T1000 (cell line): ENCODE data around the gene MUC3A.
"Not testable (repeated sequence)": the region's sequence is repeated elsewhere in the genome, so short reads cannot be mapped to it uniquely, and the experiment has no call there.

Experiments
- DNase-seq: peaks from one replicate; lab custom pipeline; 2025; ENCODE audit warnings: mixed read lengths; lab: John Stamatoyannopoulos, UW

MUC3A gene

DNA sequence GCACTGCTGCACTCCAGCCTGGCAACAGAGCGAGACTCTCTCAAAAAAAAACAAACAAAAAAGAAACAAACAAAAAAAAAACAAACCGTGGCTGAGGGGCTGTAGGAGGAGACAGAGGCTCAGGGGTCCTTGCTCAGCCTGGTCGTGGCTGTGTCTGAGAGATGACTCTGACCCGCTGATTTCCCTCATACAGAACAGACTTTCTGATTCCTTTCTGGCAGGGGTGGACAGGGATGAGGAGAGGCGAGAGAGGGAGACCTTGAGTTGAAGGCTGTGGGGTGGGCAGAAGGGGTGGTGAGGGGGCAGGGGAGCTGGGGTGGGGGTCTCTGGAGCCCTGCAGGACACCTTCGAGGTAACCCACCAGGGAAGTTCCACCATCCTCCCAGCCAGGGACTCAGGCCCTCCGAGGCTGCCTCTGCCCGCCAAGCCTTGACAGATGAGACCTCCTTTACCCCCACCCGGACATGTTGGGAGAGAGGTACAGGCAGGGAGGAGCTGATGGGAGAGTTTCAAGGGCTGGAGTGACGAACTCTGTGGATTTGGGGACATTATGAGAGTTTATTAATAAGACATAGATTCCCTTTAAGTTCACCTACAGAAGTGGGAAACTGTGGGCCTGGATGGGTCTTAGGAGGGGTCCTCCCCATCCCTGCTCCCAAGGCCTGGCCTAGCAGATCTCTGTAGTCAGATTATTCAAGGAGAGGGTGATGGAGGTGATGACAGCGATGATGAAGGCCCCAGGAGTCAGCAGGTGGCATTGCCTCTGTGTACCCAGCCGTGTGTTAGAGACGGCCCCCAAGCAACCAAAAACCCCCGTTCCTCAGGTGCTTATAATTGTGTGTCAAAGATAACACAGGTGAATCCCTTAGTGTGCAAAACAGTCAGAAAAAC, 22.0 kb downstream of the MUC3A start:
- DNase-seq = no peak

DNA sequence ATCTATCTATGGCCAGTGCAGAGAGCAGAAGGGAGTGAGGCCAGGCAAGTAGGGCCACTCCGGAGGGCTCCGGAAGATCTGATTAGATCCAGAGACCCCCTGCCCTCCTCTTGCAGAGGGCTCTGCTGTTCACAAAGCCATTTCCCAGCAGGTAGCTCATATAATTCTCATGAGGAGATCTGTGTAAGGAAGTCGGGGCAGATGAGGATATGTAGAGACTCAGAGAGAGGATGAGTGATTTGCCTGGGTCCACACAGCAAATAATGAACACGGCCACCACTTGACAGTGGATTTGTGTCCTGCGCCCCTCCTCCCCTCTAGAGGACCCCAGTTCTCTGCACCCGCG, 22.6 kb downstream of the MUC3A start:
- no peak for DNase-seq

DNA sequence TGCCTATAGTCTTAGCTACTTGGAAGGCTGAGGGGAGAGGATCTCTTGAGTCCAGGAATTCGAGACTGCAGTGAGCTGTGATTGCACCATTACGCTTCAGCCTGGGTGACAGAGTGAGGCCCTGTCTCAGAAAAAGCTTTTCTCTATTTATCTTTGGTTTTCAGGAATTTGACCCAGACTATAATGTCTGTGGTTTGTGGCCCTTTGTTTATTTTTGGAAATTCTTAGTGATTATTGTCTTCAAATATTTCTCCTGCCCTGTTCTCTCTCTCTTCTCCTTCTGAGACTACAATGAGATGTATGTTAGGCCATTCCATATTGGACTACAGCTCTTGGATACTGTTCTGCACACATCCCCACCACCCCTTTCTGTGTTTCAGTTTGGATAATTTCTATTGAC, 24.7 kb downstream of the MUC3A start:
- no peak for DNase-seq

DNA sequence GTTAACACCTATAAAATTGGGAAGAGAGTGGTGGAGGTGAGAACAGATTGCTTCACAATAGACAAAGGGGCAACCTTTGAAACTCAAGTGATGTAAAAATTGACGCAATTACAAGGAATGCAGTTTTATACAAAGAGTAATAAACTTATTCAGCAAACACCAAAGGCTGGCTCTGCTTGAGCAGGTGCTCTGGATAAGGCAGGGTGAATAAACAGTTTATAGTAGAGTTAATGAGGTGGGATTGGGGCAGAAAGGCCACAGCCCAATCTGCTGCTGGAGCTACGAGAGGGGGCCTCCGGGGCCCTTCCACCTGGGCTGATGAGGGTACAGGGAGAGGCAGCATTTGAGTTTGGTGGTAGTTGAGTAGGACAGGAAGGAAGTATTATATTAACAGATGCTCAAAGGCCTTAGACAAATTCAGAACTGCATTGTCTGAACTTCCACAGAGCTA, 26.1 kb downstream of the MUC3A start:
- no peak for DNase-seq

DNA sequence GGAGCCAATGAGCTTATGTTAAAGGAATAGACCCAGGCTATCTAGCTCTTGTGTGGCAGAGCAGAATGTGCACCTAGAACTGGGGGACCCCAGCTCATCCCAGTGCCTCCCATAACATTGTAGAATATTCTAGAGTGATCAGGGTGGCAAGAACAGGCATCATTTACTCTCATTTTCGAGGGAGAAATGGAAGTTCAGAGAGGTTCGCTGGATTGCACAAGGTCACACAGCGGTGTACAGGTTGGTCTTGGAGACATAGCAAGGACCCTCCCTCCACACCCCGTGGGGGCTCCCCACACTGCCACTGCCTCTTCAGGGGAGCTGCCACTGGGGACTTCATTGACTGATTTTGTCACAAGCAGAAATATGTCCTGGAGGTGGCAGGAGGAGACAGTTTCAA, 29.0 kb downstream of the MUC3A start:
- no peak for DNase-seq

DNA sequence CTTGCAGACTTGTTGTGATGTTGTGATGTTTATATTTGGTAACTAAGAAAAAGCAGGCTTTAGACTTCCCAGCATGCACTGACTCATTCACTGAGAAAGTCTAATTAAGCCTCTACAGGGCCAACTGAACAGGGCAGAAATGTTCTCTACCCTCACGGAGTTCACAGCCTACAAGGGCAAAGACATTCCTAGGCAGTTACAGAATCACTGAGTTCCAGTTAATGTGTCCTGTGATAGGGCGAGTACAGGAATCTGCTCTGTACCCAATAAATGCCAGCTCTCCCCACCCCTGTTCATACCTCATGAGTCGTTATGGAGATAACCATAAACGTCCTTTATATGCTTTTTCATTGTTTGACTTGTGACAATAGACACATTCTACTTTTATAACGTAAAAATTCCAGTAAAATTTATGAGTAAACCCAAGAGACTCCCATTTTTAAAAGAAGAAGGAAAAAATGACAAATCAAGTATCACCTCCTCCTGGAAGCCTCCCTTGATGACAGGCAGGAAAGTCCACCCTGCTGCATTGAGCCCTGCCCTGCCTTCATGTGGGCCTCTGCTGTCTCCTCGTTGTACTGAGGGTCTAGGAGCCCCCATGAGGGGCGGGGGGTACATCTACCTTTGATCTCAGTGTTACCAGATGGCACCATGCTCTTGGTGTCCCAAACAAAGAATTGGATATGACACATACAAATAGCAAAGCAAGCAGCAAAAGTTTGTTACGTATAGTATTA, 34.3 kb downstream of the MUC3A start:
- DNase-seq = no peak

DNA sequence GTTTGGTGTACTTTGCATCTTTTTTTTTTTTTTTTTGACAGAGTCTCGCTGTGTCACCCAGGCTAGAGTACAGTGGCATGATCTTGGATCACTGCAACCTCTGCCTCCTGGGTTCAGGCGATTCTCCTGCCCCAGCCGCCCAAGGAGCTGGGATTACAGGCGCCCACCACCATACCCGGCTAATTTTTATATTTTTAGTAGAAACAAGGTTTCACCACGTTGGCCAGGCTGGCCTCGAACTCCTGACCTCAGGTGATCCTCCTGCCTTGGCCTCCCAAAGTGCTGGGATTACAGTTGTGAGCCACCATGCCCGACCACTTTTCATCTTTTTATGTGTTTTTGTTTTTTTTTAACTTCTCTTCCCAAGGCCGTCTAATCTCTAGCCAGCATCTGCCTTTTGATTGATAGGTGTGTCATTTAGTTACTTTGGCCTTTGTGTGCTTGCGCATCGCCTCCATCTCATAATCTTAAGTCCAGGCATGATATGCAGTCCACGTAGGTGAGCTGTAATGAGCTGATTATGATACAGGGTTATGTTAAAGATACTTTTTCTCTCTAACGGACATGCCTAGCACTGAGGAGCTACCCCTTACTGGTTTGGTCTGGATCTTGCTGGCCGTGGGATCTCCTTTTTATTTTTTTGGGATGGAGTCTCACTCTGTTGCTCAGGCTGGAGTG, 35.0 kb downstream of the MUC3A start:
- not testable (repeated sequence) for DNase-seq

DNA sequence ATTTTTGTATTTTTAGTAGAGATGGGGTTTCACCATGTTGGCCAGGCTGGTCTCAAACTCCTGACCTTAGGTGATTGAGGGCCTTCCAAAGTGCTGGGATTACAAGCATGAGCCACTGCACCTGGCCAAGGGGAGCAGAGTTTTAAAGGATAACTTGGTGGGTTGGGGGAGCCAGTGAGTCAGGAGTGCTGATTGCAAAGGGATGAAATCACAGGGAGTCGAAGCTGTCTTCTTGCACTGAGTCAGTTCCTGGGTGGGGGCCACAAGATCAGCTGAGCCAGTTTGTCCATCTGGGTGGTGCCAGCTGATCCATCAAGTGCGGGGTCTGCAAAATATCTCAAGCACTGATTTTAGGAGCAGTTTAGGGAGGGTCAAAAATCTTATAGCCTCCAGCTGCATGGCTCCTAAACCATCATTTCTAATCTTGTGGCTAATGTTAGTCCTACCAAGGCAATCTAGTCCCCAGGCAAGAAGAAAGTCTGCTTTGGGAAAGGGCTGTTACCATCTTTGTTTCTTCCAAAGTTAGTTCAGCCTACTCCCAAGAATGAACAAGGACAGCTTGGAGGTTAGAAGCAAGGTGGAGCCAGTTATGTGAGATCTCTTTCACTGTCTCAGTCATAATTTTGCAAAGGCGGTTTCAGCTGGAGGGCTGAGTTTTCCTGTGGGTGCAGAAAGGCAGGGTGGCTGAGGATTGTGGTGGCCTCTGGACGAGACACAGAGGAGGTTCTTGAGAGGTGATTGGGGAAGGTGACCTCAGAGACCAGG, 35.9 kb downstream of the MUC3A start:
- not testable (repeated sequence) for DNase-seq

DNA sequence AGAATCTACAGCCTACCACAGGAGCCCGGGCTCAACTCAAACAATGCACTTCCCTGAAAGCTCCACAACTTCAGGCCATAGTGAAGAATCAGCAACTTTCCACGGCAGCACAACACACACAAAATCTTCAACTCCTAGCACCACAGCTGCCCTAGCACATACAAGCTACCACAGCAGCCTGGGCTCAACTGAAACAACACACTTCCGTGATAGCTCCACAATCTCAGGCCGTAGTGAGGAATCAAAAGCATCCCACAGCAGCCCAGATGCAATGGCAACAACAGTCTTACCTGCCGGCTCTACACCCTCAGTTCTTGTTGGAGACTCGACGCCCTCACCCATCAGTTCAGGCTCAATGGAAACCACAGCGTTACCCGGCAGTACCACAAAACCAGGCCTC, 42.3 kb downstream of the MUC3A start:
- DNase-seq = no peak

DNA sequence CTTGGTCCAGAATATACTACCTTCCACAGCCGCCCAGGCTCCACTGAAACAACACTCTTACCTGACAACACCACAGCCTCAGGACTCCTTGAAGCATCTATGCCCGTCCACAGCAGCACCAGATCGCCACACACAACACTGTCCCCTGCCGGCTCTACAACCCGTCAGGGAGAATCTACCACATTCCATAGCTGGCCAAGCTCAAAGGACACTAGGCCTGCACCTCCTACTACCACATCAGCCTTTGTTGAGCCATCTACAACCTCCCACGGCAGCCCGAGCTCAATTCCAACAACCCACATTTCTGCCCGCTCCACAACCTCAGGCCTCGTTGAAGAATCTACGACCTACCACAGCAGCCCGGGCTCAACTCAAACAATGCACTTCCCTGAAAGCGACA, 42.9 kb downstream of the MUC3A start:
- not testable (repeated sequence) for DNase-seq

DNA sequence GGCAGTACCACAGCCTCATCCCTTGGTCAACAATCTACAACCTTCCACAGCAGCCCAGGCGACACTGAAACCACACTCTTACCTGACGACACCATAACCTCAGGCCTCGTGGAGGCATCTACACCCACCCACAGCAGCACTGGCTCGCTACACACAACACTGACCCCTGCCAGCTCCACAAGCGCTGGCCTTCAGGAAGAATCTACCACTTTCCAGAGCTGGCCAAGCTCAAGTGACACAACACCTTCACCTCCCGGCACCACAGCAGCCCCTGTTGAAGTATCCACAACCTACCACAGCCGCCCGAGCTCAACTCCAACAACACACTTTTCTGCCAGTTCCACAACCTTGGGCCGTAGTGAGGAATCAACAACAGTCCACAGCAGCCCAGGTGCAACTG, 45.3 kb downstream of the MUC3A start:
- DNase-seq = not testable (repeated sequence)

DNA sequence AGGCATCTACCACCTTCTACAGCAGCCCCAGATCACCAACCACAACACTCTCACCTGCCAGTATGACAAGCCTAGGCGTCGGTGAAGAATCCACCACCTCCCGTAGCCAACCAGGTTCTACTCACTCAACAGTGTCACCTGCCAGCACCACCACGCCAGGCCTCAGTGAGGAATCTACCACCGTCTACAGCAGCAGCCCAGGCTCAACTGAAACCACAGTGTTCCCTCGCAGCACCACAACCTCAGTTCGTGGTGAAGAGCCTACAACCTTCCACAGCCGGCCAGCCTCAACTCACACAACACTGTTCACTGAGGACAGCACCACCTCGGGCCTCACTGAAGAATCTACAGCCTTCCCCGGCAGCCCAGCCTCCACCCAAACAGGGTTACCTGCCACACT, 49.2 kb downstream of the MUC3A start:
- DNase-seq = not testable (repeated sequence)

DNA sequence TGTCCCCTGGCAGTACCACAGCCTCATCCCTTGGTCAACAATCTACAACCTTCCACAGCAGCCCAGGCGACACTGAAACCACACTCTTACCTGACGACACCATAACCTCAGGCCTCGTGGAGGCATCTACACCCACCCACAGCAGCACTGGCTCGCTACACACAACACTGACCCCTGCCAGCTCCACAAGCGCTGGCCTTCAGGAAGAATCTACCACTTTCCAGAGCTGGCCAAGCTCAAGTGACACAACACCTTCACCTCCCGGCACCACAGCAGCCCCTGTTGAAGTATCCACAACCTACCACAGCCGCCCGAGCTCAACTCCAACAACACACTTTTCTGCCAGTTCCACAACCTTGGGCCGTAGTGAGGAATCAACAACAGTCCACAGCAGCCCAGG, 50.0 kb downstream of the MUC3A start:
- not testable (repeated sequence) for DNase-seq

DNA sequence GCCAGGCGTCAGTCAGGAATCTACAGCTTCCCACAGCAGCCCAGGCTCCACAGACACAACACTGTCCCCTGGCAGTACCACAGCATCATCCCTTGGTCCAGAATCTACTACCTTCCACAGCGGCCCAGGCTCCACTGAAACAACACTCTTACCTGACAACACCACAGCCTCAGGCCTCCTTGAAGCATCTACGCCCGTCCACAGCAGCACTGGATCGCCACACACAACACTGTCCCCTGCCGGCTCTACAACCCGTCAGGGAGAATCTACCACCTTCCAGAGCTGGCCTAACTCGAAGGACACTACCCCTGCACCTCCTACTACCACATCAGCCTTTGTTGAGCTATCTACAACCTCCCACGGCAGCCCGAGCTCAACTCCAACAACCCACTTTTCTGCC, 50.7 kb downstream of the MUC3A start:
- not testable (repeated sequence) for DNase-seq

DNA sequence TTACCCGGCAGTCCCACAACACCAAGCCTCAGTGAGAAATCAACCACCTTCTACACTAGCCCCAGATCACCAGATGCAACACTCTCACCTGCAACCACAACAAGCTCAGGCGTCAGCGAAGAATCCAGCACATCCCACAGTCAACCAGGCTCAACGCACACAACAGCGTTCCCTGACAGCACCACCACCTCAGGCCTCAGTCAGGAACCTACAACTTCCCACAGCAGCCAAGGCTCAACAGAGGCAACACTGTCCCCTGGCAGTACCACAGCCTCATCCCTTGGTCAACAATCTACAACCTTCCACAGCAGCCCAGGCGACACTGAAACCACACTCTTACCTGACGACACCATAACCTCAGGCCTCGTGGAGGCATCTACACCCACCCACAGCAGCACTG, 53.0 kb downstream of the MUC3A start:
- not testable (repeated sequence) for DNase-seq

DNA sequence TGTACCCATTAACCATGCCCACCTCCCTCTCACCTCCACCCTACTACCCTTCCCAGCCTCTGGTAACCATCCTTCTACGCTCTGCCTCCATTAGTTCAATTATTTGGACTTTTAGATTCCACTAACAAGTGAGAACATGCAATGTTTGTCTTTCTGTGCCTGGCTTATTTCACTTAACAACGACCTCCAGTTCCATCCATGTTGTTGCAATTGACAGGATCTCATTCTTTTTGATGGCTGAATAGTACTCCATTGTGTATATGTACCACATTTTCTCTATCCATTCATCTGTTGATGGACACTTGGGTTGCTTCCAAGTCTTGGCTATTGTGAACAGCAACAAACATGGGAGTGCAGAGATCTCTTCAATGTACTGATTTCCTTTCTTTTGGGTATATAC, 58.0 kb downstream of the MUC3A start:
- DNase-seq = not testable (repeated sequence)

DNA sequence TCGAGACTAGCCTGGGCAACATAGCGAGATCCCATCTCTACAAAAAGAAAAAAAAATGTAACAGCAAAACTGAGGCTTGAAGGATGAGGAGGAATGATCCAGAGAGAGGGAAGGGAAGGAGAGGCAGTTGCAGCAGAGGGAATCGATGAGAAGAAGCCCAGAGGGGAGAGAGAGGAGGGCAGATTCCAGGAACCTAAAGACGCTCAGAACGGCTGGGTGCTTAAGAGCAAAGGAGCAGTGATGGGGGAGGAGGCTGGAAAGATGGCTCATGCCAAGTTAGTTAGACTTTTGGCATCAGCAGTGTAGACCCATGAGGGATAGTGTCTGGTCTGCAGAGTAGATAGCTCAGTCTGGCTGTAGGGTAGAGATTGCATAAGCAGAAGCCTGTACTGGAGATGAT, 60.3 kb downstream of the MUC3A start:
- DNase-seq = no peak

DNA sequence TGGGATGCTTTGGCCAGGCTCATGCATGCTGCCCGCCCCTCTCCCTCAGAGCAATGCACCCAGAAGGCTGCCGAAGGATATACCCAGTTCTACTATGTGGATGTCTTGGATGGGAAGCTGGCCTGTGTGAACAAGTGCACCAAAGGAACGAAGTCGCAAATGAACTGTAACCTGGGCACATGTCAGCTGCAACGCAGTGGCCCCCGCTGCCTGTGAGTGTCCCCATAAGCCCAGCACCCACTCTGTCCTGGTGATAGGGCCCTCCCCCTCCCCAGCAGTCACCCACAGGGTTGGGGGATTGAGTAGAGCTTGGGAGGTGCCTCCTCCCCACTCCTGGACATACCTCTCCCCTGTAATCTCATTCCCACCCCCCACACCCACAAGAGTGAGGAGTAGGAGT, 63.6 kb downstream of the MUC3A start:
- no peak for DNase-seq

DNA sequence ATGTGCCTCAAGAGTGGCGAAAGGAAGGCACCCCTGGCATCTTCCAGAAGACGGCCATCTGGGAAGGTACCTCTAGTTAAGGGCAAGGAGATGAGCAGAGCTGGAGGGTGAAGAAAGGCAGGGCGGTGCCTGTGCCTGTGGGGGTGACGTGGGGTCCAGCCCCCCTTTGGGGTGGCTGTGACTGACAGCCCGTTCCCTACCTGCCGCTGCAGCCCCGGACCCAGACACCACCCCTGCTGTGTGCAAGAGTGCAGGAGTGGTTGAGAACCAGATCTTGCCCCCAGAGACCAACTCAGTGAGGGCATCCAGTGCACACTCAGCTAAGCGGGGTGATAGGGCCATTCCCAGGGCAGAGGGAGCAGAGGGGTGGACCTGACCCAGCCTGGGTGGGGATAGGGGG, 66.3 kb downstream of the MUC3A start:
- DNase-seq = no peak

DNA sequence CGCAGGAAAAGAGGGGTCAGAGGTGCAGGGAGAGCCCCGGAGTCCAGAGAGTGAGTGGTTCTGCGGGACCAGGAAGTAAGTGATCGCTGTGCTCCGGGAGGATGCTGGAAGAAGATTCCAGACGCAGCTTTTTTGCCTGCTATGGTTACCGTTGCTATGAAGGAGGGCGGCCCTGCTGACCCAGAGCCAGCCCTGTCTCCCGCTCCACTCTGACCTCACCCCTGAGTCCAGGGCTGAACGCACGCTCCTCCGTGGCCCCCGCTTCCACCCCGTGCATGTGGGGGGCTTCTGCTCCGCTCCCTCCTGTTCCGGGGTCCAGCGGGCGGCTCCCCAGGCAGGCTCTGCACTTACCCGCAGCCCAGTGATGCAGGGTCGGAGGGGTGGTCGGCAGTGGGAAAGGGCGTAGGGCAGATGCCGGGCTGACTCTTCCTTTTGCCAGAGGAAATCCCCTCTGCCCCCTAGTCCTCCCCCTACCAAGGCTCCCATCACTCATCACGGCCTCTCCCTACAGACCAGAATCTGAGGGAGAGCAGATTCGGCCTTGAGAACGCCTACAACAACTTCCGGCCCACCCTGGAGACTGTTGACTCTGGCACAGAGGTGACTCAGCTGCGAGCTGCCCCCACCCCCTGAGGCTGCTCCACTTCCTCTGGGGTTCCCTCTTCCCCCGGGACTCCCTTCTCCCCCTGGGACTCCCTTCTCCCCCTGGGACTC, 67.9 kb downstream of the MUC3A start:
- peak; percentile 10 for DNase-seq
